Testis (tissue), 3 donors: Measurements from ENCODE around the gene FLT3LG. TPM values are rescaled to one million over a fixed set of nuclear protein-coding genes. Genes with fewer than 3 reads are reported as not detected.

Experiments used
- DNase-seq: peaks from one replicate; pipeline ENCODE4 v3.0.0-alpha.2; 2019
- H3K27ac ChIP-seq, 2 donors: fragments of 200-600 bp; sonication (generic); one replicate each; pipeline ENCODE4 v1.5.1; 2019
- H3K27me3 ChIP-seq: fragments of 200-600 bp; sonication (generic); one replicate; pipeline ENCODE4 v1.5.1; 2019
- H3K36me3 ChIP-seq: fragments of 200-600 bp; sonication (generic); one replicate; pipeline ENCODE4 v1.5.1; 2017; ENCODE audit warnings: low read depth; ENCODE audit errors: missing control alignments
- H3K4me1 ChIP-seq: fragments of 200-600 bp; sonication (generic); one replicate; pipeline ENCODE4 v1.5.1; 2019
- H3K4me3 ChIP-seq, 2 donors: fragments of 200-600 bp; sonication (generic); one replicate each; pipeline ENCODE4 v1.5.1; 2017 to 2019
- H3K9me3 ChIP-seq: fragments of 200-600 bp; sonication (generic); one replicate; pipeline ENCODE4 v1.5.1; 2017
- POLR2A ChIP-seq: fragments of 450-650 bp; IDR thresholded peaks from one replicate; pipeline ENCODE4 v1.6.1; 2017; ENCODE audit warnings: antibody characterized with exemption, mild to moderate bottlenecking, moderate library complexity
- WGBS, 2 donors: methylation state at CpG; one replicate each; pipeline ENCODE4 v1.1.5; 2018; 5-methylcytosine and 5-hydroxymethylcytosine counted together
- intact Hi-C: fragments of 100-400 bp; cut with DNase I; formaldehyde crosslinking; loops from one replicate; pipeline ENCODE4 v1.15.1; 2023; ENCODE audit warnings: low total_unique reads
- polyA plus RNA-seq: library from polyadenylated mRNA; stranded (reverse); fragments of 350-450 nt; fragmentation: Illumina TruSeq; extraction: RNeasy Lipid Tissue Mini Kit (QIAGEN cat#74804); gene quantifications from one replicate; pipeline ENCODE4 v1.2.3, GENCODE V29; 2014; ENCODE audit warnings: low read depth, low replicate concordance; ENCODE audit not compliant: insufficient read depth
- total RNA-seq, 2 donors: library from RNA; depleted of rRNA; stranded (reverse); fragments of >200 nt; gene quantifications; one replicate each; pipeline ENCODE4 v1.2.3, GENCODE V29; 2016
- TF ChIP-seq, protein P1 (sequence below), 3 experiments: fragments of 450-650 bp in 2 of 3; fragments of 200-600 bp in 1 of 3; sonication (generic) in 1 of 3; IDR thresholded peaks; one replicate each; pipeline ENCODE4 v1.5.1; 2016 to 2019; ENCODE audit warnings: antibody characterized with exemption in 3 of 3, mild to moderate bottlenecking in 2 of 3, moderate library complexity in 1 of 3

The FLT3LG gene
- total and polyA plus RNA-seq, 3 donors from 2014 or later, result 3.0 to 7.1 (median 4.6) TPM

DNA sequence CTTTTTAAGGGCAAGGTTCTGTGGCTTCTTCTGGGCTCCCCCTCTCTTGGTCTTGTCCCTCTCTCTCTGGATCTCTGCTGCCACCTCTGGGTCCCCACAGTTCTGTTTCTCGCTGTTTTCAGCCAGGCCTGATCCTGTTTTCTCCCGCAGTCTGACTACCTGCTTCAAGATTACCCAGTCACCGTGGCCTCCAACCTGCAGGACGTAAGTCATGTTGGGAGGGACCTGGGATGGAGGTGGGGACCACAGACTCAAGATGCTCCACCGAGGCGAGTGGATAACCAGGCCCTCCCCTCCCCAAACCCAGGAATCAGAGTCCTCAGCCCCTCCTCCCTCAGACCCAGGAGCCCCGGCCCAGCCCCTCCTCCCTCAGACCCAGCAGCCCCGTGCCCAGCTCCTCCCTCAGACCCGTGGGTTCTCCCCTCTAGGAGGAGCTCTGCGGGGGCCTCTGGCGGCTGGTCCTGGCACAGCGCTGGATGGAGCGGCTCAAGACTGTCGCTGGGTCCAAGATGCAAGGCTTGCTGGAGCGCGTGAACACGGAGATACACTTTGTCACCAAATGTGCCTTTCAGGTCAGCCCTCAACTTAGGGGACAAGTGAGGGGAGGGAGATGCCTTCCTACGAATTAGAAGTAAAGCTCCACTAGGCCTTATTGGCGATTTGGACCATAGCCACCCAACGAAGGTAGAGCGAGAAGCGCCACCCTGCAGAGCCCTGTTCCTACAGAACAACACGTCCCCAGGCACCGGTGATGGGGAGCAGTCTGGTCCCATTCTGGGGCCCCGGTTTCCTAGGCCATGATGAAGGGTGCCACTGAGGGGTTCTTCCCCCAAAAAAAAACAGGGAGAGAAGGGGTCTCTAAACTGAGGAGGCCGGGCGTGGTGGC, 2.2 kb downstream of the FLT3LG start:
- TF ChIP-seq, protein P1, sequence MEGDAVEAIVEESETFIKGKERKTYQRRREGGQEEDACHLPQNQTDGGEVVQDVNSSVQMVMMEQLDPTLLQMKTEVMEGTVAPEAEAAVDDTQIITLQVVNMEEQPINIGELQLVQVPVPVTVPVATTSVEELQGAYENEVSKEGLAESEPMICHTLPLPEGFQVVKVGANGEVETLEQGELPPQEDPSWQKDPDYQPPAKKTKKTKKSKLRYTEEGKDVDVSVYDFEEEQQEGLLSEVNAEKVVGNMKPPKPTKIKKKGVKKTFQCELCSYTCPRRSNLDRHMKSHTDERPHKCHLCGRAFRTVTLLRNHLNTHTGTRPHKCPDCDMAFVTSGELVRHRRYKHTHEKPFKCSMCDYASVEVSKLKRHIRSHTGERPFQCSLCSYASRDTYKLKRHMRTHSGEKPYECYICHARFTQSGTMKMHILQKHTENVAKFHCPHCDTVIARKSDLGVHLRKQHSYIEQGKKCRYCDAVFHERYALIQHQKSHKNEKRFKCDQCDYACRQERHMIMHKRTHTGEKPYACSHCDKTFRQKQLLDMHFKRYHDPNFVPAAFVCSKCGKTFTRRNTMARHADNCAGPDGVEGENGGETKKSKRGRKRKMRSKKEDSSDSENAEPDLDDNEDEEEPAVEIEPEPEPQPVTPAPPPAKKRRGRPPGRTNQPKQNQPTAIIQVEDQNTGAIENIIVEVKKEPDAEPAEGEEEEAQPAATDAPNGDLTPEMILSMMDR (IDR thresholded peaks at IDR 0.05), result peak in 2 of 3 experiments; percentile 14 to 28
- no peak for TF ChIP-seq POLR2A
- intact Hi-C loops, result no loop called here
- H3K36me3 ChIP-seq, result no peaks in the 10 kb centered on the region
- H3K27me3 ChIP-seq, result no peaks in the 10 kb centered on the region
- H3K27ac ChIP-seq, result no peak overlapping the region
- H3K9me3 ChIP-seq, result no peaks in the 10 kb centered on the region
- 68 to 82% methylated on average over 22 to 25 of the region's 27 CpGs for WGBS, 2 donors
- H3K4me3 ChIP-seq, result no peak overlapping the region
- H3K4me1 ChIP-seq, result no peaks in the 10 kb centered on the region
- DNase-seq, result no peak

DNA sequence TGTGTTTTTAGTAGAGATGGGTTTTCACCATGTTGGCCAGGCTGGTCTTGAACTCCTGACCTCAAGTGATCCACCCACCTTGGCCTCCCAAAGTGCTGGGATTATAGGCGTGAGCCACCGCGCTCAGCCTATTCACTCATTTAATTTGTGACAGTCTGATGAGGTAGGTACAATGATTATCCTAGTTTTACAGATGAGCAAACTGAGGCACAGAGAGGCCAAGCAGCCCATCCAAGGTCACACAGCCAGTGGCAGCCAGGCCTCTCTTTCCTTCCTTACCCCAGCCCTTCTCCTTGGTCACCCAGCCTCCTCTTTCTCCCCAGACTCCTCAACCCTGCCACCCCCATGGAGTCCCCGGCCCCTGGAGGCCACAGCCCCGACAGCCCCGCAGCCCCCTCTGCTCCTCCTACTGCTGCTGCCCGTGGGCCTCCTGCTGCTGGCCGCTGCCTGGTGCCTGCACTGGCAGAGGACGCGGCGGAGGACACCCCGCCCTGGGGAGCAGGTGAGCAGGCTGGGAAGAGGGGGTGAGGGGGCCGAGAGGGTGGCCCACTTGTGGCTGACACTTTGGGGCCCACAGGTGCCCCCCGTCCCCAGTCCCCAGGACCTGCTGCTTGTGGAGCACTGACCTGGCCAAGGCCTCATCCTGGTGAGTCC, 6.1 kb downstream of the FLT3LG start:
- no peak for DNase-seq
- Histone ChIP-seq H3K4me3 (no peak overlapping the region), H3K9me3 (no peaks in the 10 kb centered on the region), H3K4me1 (no peaks in the 10 kb centered on the region), H3K27ac (no peak overlapping the region), H3K27me3 (no peaks in the 10 kb centered on the region), H3K36me3 (no peaks in the 10 kb centered on the region)
- intact Hi-C loops, result no loop called here
- no peak for TF ChIP-seq POLR2A
- TF ChIP-seq, protein P1 (IDR thresholded peaks at IDR 0.05), result no peak
- 94 to 95% methylated on average over 13 to 14 of the region's 14 CpGs for WGBS, 2 donors

DNA sequence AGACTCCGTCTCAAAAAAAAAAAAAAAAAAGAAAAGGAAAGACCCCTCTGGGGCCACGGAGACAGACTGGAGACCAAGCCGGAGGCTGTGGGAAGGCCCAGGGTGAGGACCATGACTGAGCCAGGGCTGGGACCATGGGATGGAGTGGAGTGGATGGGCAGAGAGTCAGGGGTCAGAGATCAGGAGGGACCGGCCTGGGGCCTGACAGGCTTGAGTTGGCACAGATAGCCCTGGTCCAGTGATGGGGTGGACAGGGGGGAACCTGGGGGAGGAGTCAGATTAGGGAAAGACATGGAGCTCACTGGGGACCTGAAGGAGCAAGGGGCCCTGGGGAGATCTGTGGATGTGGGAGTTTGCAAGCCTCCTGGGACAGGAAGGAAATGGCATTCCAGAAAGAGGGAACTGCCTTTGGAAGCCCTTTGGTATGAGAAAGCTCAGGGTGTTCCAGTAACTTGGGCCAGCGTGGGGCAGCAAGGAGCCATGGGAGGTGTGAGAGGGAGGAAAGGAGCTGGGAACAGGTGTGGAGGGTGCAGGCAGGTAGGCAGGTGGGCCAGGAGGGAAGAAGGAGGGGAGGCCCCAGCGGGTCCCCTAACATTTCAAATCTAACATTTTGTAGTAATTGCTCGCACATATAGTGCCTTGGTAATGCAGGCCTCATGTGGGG, 7.1 kb downstream of the FLT3LG start:
- no peaks in the 10 kb centered on the region for H3K36me3 ChIP-seq
- intact Hi-C loops, result no loop called here

DNA sequence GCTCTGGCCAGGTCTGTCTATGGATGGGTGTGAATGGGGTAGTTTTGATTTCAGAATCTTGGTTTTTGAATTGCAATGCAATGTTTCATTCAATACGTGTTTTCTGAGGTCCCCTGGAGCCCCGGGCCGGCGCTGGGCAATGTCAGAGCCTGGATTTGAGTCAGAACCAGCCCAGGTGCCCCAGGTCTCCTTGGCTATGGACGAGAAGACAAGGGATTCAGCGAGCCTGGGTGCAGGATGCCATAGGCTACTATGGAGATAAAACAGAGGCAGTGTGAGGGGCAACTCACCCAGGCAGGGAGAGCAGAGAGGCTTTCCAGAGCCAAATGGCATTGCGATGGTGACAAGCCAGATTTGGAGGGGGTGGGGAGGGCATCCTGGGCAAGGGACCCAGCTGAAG, 12.2 kb downstream of the FLT3LG start:
- Histone ChIP-seq H3K4me1 (peaks cover 15% of the 10 kb centered on the region), H3K27me3 (no peaks in the 10 kb centered on the region), H3K36me3 (no peaks in the 10 kb centered on the region), H3K27ac (peak overlapping the region in 1 of 2 donors; percentile 89), H3K9me3 (no peaks in the 10 kb centered on the region), H3K4me3 (peak overlapping the region in 1 of 2 donors; percentile 84)
- TF ChIP-seq, protein P1 (IDR thresholded peaks at IDR 0.05), result no peak
- no peak for TF ChIP-seq POLR2A
- no peak for DNase-seq
- WGBS, 2 donors, result 70 to 76% methylated on average over 7 of the region's 7 CpGs
- intact Hi-C loops, result no loop called here

More for the DNA sequence above, 7.1 kb downstream of the FLT3LG start:
- 88 to 91% methylated on average over 7 of the region's 7 CpGs for WGBS, 2 donors
- no peaks in the 10 kb centered on the region for H3K9me3 ChIP-seq
- no peak for TF ChIP-seq POLR2A
- TF ChIP-seq, protein P1 (IDR thresholded peaks at IDR 0.05), result no peak
- no peaks in the 10 kb centered on the region for H3K27me3 ChIP-seq
- no peaks in the 10 kb centered on the region for H3K4me1 ChIP-seq
- H3K4me3 ChIP-seq, result no peak overlapping the region
- H3K27ac ChIP-seq, result no peak overlapping the region
- no peak for DNase-seq
